IMR-90 (cell line): ENCODE data around the gene HMGB3. TPM values are rescaled to one million over a fixed set of nuclear protein-coding genes. Genes with fewer than 3 reads are reported as not detected.
"Not testable (repeated sequence)": the region's sequence is repeated elsewhere in the genome, so short reads cannot be mapped to it uniquely, and the experiment has no call there.

Experiments
- ATAC-seq: fragments of 200-7000 bp; cut with Tn5 transposase; 2 replicates; pipeline ENCODE4 v1.9.1; 2020; ENCODE audit warnings: low read depth, mild to moderate bottlenecking, moderate library complexity
- BruUV-seq: library from RNA; stranded (reverse); fragments of 400-500 nt; replicated peaks from 2 replicates; lab custom pipeline; 2021; lab: Mats Ljungman, UMichigan
- CTCF ChIA-PET: fragments of 300-600 bp; formaldehyde crosslinking; extraction: SDS; loops from one replicate; lab custom pipeline; 2021; ENCODE audit warnings: antibody characterized with exemption; lab: Yijun Ruan, JAX
- POLR2A ChIA-PET: fragments of 300-600 bp; sonication (Branson Sonifier 250); formaldehyde crosslinking; loops from one replicate; lab custom pipeline; 2022; ENCODE audit warnings: antibody characterized with exemption; ENCODE audit not compliant: unreplicated experiment; lab: Charles Lee
- DNase-seq: peaks from one replicate; pipeline ENCODE4 v3.0.0; 2013
- H2AFZ ChIP-seq: replicated peaks from 2 replicates; pipeline ENCODE3; 2013; ENCODE audit warnings: low read length, mild to moderate bottlenecking; ENCODE audit not compliant: poor library complexity
- H2AK5ac ChIP-seq: 2 replicates; pipeline ENCODE4 v1.6.1; 2013; ENCODE audit warnings: low read depth, low read length, inconsistent platforms
- H2AK9ac ChIP-seq: replicated peaks from 2 replicates; pipeline ENCODE3; 2013; ENCODE audit warnings: mild to moderate bottlenecking, low read depth, low read length, moderate library complexity; ENCODE audit not compliant: poor library complexity
- H2BK120ac ChIP-seq: 2 replicates; pipeline ENCODE4 v1.6.1; 2013; ENCODE audit warnings: low read depth, low read length, inconsistent platforms
- H2BK15ac ChIP-seq: 3 replicates; pipeline ENCODE4 v1.6.1; 2013; ENCODE audit warnings: low read depth, low read length, inconsistent platforms
- H2BK20ac ChIP-seq: 2 replicates; pipeline ENCODE4 v1.6.1; 2013; ENCODE audit warnings: low read depth, mild to moderate bottlenecking, inconsistent platforms, low read length, moderate library complexity
- H2BK5ac ChIP-seq: 2 replicates; pipeline ENCODE4 v1.6.1; 2013; ENCODE audit warnings: mild to moderate bottlenecking, low read depth, low read length, inconsistent platforms; ENCODE audit not compliant: poor library complexity, severe bottlenecking
- H3K14ac ChIP-seq: replicated peaks from 2 replicates; pipeline ENCODE4 v1.6.1; 2013; ENCODE audit warnings: low read depth, low read length, inconsistent platforms
- H3K18ac ChIP-seq: 2 replicates; pipeline ENCODE4 v1.6.1; 2013; ENCODE audit warnings: low read depth, low read length, control low read depth
- H3K23ac ChIP-seq: 2 replicates; pipeline ENCODE4 v1.6.1; 2013; ENCODE audit warnings: low read depth, low read length, inconsistent platforms
- H3K27ac ChIP-seq: 2 replicates; pipeline ENCODE4 v1.5.1; 2013; ENCODE audit warnings: mild to moderate bottlenecking, control low read depth, low read length; ENCODE audit not compliant: insufficient read depth
- H3K27me3 ChIP-seq: 2 replicates; pipeline ENCODE4 v1.6.1; 2013; ENCODE audit warnings: low read length; ENCODE audit not compliant: control insufficient read depth, insufficient read depth
- H3K36me3 ChIP-seq: 2 replicates; pipeline ENCODE4 v1.6.1; 2013; ENCODE audit warnings: low read length, mixed read lengths; ENCODE audit not compliant: control insufficient read depth, insufficient read depth
- H3K4ac ChIP-seq: 2 replicates; pipeline ENCODE4 v1.6.1; 2013; ENCODE audit warnings: low read depth, low read length, inconsistent platforms
- H3K4me1 ChIP-seq: 2 replicates; pipeline ENCODE4 v1.6.1; 2013; ENCODE audit warnings: low read length, mixed read lengths; ENCODE audit not compliant: control insufficient read depth, insufficient read depth
- H3K4me2 ChIP-seq: 2 replicates; pipeline ENCODE4 v1.6.1; 2013; ENCODE audit warnings: low read depth, mild to moderate bottlenecking, control low read depth, low read length, moderate library complexity
- H3K4me3 ChIP-seq: 2 replicates; pipeline ENCODE4 v1.5.1; 2013; ENCODE audit warnings: low read depth, mild to moderate bottlenecking, control low read depth, low read length, moderate library complexity; ENCODE audit not compliant: insufficient read depth
- H3K56ac ChIP-seq: 2 replicates; pipeline ENCODE4 v1.6.1; 2013; ENCODE audit warnings: low read length, inconsistent platforms; ENCODE audit not compliant: insufficient read depth; ENCODE audit errors: extremely low read depth
- H3K79me1 ChIP-seq, 2 experiments: 2 replicates each; pipeline ENCODE4 v1.6.1; 2013; ENCODE audit warnings: low read length in 2 of 2, inconsistent platforms in 1 of 2, low read depth in 1 of 2
- H3K9ac ChIP-seq: 2 replicates; pipeline ENCODE4 v1.6.1; 2013; ENCODE audit warnings: low read depth, low read length, control low read depth
- H3K9me1 ChIP-seq: 2 replicates; pipeline ENCODE4 v1.6.1; 2013; ENCODE audit warnings: low read length, inconsistent platforms; ENCODE audit not compliant: insufficient read depth
- H3K9me3 ChIP-seq: 2 replicates; pipeline ENCODE4 v1.6.1; 2013; ENCODE audit warnings: low read length; ENCODE audit not compliant: control insufficient read depth, insufficient read depth
- H4K20me1 ChIP-seq: 2 replicates; pipeline ENCODE4 v1.6.1; 2013; ENCODE audit warnings: low read length, inconsistent platforms; ENCODE audit not compliant: insufficient read depth
- H4K5ac ChIP-seq: 2 replicates; pipeline ENCODE4 v1.6.1; 2013; ENCODE audit warnings: mild to moderate bottlenecking, low read depth, low read length, control low read depth
- H4K8ac ChIP-seq, 2 experiments: 2 replicates each; pipeline ENCODE4 v1.6.1; 2013; ENCODE audit warnings: low read depth in 2 of 2, low read length in 2 of 2, control low read depth in 1 of 2, inconsistent platforms in 1 of 2
- H4K91ac ChIP-seq: 2 replicates; pipeline ENCODE4 v1.6.1; 2013; ENCODE audit warnings: low read depth, low read length, inconsistent platforms; ENCODE audit not compliant: insufficient read depth
- WGBS, 2 experiments: methylation state at CpG; one replicate each; pipeline versions ENCODE4 v1.1.5 to v1.1.7; 2013; ENCODE audit warnings: missing lambda C conversion rate in 2 of 2; ENCODE audit not compliant: insufficient read length in 1 of 2; ENCODE audit errors: extremely low coverage in 2 of 2; 5-methylcytosine and 5-hydroxymethylcytosine counted together
- dilution Hi-C: fragments of 300-500 bp; cut with HindIII; formaldehyde crosslinking; loops from one replicate; pipeline ENCODE4 v1.14.3; 2018; ENCODE audit warnings: low sequenced_read_pairs; ENCODE audit not compliant: unreplicated experiment
- in situ Hi-C: fragments of 300-500 bp; cut with MboI; formaldehyde crosslinking; loops from 3 replicates; pipeline ENCODE4 v1.14.3; 2019; ENCODE audit warnings: low sequenced_read_pairs, inconsistent platforms, mixed read lengths
- intact Hi-C: fragments of 100-400 bp; cut with micrococcal nuclease; formaldehyde crosslinking; loops from 2 replicates; pipeline ENCODE4 v1.10.0; 2022
- polyA plus RNA-seq, 3 experiments: library from polyadenylated mRNA; depleted of rRNA; stranded (reverse); fragments of >200 nt; gene quantifications; 2 replicates each; pipeline ENCODE4 v1.2.3, GENCODE V29; 2012; ENCODE audit warnings: low replicate concordance in 1 of 3
- total RNA-seq: library from RNA; depleted of rRNA; stranded (reverse); fragments of >200 nt; gene quantifications from 2 replicates; pipeline ENCODE4 v1.2.3, GENCODE V29; 2012

HMGB3 gene
- total and polyA plus RNA-seq, 2 of the 4 experiments (the other 2 are of a cell fraction), result 14.7 to 21.3 TPM

DNA sequence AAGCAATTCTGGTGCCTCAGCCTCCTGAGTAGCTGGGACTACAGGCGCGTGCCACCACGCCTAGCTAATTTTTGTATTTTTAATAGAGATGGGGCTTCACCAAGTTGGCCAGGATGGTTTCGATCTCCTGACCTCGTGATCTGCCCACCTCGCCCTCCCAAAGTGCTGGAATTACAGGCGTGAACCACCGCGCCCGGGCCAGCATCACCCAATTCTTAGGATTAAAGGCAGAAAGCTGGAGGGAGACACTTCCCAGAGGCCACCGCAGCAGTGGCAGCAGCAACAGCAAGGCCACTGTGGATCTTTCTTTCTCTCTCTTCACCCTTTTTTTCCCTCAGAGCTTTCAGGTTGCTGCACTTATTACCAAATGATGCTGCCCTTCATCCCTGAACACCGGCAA lies 18.7 kb upstream of the HMGB3 start:
- H3K14ac ChIP-seq, DNase-seq, H3K4ac ChIP-seq, H4K5ac ChIP-seq, H4K91ac ChIP-seq, in situ Hi-C loops, H3K9ac ChIP-seq, BruUV-seq, H3K18ac ChIP-seq, H2AK9ac ChIP-seq, H3K23ac ChIP-seq, ATAC-seq, H3K9me3 ChIP-seq, H3K36me3 ChIP-seq, H3K4me3 ChIP-seq, H3K56ac ChIP-seq, intact Hi-C loops, H2BK15ac ChIP-seq, H4K20me1 ChIP-seq, H2BK20ac ChIP-seq, H3K27me3 ChIP-seq, H2AFZ ChIP-seq, H3K79me1 ChIP-seq, H3K9me1 ChIP-seq, POLR2A ChIA-PET, H2BK120ac ChIP-seq, H3K27ac ChIP-seq, H4K8ac ChIP-seq, H3K4me1 ChIP-seq, H2BK5ac ChIP-seq, H3K4me2 ChIP-seq, H2AK5ac ChIP-seq, dilution Hi-C loops: not testable (repeated sequence)
- 71% methylated on average over 8 of the region's 12 CpGs; no CpG with 5 or more reads in 1 of the 2 experiments for WGBS, 2 experiments
- CTCF ChIA-PET, result interaction anchor here (1.3 kb wide), 1 partner anchor 26 kb away, joined by 3 read pairs; no protein-coding TSS in a partner anchor
